CD4-positive, alpha-beta T cell treated with Interleukin-4 for 1 hour (primary cell): ENCODE measurements around the gene HIPK4.
"Not testable (repeated sequence)": the region's sequence is repeated elsewhere in the genome, so short reads cannot be mapped to it uniquely, and the experiment has no call there.

Experiments used
- DNase-seq, 2 donors: peaks; one replicate each; pipeline ENCODE4 v3.0.0-alpha.2; 2020 to 2022

Gene HIPK4

GRCh38 chr19:40392894-40393517 lies 3.0 kb upstream of the HIPK4 start:
- DNase-seq: no peak

DNA sequence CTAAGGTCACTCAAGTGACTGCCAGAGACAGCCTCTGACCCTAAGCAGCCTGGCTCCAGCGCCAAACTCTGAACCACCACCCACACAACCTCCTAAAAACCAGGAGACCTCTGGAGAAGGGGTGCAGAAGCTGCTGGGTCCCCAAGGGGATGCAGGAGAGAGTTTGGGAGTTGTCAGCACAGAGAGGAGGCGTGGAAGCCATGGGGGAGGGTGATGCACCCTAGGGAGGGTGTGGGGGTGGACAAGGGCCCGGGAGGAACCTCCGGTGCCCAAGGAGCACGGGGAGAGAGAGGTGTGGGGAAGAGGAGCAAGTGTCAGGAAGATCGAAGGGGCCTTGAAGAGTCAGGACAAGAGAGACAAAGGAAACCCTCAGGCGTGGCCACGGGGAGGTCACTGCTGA lies 2.1 kb upstream of the HIPK4 start:
- DNase-seq: no peak

DNA sequence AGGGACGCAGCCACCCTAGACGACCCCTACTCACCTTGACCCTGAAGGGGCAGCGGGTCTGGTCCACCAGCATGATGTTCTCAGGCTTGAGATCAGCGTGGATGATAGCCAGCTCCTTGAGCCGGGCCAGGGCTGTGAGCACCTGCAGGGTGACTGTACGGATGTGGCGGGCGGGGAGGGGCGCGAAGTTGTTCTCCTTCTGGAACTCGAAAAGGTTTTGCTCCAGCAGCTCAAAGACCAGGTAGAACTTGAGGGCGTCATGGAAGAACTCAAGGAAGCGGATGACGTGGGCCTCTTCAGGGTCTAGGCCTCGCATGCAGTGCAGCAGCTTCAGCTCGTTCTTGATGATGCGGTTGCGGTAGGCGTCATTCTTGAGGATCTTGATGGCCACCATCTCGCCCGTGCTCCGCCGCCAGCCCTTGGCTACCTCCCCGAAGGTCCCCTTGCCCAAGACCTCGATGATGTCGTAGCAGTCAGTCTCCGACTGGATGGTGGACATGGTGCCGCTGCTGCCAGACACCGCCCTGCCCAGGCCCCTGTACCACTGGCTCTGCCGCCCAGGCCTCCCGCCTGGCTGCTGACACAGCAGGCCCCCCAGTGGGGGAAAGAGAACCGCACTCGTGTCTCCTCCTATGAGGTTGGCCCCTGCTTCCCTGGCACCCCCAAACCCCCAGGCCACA lies 437 bp downstream of the HIPK4 start:
- DNase-seq: no peak

- no peak for DNase-seq
Measured at GRCh38 chr19:40388481-40388880, 1.5 kb downstream of the HIPK4 start.

- no peak for DNase-seq
Measured at GRCh38 chr19:40387155-40387554, 2.8 kb downstream of the HIPK4 start.

DNA sequence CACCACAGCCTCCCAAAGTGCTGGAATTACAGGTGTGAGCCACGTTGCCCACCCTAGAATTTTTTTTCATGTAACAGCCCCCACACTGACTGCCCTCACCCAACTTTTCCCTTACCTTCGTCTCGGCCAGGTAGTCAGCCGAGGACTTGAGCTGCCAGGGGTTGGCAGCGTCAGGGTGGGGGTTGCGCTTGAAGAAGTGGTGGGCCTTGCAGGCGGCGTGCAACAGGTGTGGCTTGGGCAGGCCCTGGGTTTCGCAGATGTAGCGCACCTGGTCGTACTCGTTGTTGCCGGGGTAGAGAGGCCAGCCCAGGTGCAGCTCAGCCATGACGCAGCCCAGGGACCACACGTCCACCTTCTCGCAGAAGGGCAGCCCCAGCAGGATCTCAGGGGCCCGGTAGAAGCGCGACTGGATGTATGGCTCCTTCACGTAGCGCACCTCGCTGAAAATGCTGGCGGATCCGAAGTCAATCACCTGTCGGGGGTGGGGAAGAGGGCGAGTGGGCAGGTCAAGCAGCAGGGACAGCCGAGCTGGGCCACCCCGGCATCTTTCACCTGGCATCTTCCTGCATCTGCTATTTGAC lies 6.2 kb downstream of the HIPK4 start:
- no peak for DNase-seq

- DNase-seq: no peak
Measured at GRCh38 chr19:40381321-40381720, 8.7 kb downstream of the HIPK4 start.

DNA sequence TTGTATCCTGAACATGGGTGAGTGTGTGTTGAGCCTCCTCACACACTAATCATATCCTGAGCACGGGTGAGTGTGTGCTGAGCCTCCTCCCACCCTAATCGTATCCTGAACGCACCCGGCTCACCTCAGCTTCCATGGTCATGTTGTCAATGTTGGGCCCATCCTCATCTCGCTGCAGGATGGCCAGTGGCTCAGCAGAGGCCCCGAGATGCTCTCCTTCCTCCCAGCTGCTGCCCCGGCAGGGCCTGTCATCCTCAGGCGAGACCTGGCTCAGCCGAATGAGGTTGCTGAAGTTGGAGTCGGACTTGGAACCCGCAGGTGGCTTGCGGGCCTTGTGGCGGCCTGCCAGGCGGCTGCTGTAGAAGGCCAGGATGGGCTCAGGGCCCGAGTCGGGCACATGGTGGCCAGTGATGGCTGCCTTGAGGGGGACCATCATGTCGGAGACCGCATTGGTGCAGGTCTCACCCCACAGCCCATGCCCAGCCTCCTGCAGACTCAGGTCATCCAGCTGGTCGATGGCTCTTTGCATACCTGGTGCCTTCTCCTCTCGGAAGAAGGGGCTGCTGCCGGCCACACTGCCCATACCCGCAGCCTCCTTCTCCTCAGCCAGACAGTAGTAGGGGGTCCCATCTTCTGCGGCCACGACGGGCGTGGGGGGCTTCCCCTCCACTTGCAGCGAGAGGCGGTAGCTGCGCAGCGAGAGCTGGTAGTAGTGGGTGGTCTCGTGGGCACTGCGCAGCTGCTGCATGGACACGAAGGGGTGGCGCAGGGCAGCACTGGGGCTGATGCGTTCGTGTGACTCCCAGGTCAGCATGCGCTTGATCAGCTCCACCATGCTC lies 9.6 kb downstream of the HIPK4 start:
- DNase-seq: no peak

- DNase-seq: no peak
Measured at GRCh38 chr19:40379446-40380198, 10.4 kb downstream of the HIPK4 start.

- DNase-seq: no peak
Measured at GRCh38 chr19:40378509-40378908, 11.5 kb downstream of the HIPK4 start.

DNA sequence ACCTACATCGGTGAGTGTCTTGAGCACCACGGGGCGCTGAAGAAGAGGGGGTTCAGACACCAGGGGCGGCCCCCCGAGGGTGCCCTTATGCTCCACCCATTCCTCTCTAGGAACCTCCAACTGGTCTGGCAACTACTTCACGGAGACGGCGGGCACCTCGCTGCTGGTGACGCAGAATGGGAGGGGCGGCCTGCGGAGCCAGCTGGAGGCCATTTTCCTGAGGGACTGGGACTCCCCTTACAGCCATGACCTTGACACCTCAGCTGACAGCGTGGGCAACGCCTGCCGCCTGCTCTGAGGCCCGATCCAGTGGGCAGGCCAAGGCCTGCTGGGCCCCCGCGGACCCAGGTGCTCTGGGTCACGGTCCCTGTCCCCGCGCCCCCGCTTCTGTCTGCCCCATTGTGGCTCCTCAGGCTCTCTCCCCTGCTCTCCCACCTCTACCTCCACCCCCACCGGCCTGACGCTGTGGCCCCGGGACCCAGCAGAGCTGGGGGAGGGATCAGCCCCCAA lies 12.1 kb downstream of the HIPK4 start:
- DNase-seq: no peak

DNA sequence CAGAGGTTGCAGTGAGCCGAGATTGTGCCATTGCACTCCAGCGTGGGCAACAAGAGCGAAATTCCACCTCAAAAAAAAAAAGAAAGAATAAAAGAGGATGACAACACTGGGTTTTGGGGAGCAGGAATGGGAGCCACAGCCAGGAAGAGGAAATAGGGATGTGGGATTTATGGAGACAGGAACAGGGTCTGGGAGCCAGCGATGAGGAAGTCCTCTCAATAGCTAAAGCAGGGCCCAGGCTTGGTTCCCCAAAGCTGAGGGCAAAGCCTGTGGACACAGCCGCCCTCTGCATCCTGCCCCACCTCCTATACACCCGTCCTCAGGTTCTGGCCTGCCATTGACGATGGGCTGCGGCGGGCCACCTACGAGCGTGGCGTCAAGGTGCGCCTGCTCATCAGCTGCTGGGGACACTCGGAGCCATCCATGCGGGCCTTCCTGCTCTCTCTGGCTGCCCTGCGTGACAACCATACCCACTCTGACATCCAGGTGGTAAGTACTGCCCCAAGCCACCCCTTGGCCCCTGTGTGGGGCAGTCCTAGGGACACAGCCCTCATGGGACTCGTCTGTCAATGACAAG lies 13.6 kb downstream of the HIPK4 start:
- no peak for DNase-seq

- DNase-seq: no peak
Measured at GRCh38 chr19:40374084-40374483, 15.9 kb downstream of the HIPK4 start.

DNA sequence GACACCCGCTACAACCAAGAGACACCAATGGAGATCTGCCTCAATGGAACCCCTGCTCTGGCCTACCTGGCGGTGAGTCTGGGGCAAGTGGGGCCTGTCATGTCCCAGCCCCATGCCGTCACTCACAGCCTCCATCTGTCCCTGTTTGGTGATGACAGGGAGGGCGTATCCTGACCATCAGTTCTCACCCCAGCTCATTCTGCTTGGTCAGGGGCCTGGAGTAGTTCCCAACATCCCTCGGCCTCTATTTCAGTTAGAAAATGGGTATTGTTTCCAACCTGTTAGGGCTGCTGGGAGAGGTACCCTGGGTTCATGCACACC lies 18.2 kb downstream of the HIPK4 start:
- no peak for DNase-seq

DNA sequence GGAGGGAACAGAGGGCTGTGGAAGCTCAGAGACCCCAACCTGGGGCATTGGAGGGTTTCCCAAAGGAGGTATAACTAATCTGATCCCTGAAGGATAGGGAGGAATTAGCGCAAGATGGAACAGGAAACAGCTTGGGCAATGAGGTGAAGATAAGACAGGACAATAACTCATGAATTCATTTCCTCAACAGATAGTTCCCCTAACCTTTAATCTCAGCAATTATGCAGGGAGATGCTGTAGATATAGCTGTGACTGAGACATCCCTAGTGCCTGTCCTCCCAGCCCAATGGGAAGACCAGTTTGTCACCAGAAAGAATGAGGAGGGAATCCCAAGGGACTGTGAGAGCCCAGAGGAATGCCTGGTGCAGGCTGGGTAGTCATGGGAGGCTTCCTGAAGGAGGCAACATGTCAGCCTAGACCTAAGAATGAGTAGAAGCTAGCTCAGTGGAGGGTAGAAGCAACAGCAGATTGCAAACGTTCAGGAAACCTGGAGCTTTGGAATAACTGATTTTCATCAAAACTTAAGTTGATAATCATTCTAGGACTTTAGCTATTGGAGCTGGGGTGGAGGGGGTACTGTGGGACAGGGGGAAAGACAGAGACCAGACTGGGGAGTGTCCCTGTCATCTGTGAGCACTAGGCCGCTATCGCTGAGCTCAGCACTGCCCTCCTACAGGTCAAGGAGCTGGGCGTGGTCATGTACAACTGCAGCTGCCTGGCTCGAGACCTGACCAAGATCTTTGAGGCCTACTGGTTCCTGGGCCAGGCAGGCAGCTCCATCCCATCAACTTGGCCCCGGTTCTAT lies 18.8 kb downstream of the HIPK4 start:
- DNase-seq: no peak

GRCh38 chr19:40370253-40370652 lies 19.7 kb downstream of the HIPK4 start:
- not testable (repeated sequence) for DNase-seq

DNA sequence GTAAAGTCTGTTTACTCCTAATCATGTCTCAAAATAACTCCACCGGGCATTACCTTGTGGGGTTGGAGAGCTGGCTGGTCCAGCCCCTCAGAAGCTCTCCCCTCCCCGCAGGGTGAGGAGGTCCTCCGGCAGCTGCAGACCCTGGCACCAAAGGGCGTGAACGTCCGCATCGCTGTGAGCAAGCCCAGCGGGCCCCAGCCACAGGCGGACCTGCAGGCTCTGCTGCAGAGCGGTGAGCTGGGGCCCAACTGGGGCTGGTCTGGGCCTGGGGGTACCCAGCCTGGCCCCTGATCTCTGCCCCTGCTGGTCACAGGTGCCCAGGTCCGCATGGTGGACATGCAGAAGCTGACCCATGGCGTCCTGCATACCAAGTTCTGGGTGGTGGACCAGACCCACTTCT lies 20.2 kb downstream of the HIPK4 start:
- no peak for DNase-seq

DNA sequence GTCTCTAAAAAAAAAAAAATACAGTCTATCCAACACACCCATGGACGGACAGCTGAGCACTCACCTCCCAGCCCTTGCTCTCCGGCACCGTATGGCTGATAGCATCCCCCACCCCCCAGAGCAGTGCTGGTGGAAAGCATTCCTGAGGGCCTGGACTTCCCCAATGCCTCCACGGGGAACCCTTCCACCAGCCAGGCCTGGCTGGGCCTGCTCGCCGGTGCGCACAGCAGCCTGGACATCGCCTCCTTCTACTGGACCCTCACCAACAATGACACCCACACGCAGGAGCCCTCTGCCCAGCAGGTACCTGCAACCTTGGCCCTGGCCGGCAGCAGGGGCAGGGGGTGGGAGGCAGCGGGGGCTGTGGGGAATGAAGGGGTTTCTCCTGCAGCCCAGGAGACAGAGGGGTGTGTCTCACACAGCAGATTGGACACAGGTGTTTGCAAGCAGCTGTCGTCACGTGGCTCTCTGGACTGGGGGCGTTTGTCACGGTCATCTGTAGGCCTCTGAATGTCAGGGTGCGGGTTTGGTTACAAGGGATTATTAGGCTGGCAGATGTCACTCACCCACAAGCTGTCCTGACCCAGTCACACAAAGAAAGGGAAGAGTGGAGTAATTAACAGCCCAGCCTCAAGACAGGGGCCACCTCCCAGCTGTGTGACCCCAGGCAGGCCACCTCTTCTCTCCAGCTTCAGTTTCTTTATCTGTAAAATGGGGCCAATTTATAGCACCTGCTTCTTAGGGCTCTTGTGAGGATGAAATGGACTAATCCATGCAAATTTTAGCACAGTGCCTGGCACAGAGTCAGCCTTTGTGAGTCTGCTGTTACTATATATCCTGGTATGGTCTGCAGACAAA lies 22.2 kb downstream of the HIPK4 start:
- no peak for DNase-seq

DNA sequence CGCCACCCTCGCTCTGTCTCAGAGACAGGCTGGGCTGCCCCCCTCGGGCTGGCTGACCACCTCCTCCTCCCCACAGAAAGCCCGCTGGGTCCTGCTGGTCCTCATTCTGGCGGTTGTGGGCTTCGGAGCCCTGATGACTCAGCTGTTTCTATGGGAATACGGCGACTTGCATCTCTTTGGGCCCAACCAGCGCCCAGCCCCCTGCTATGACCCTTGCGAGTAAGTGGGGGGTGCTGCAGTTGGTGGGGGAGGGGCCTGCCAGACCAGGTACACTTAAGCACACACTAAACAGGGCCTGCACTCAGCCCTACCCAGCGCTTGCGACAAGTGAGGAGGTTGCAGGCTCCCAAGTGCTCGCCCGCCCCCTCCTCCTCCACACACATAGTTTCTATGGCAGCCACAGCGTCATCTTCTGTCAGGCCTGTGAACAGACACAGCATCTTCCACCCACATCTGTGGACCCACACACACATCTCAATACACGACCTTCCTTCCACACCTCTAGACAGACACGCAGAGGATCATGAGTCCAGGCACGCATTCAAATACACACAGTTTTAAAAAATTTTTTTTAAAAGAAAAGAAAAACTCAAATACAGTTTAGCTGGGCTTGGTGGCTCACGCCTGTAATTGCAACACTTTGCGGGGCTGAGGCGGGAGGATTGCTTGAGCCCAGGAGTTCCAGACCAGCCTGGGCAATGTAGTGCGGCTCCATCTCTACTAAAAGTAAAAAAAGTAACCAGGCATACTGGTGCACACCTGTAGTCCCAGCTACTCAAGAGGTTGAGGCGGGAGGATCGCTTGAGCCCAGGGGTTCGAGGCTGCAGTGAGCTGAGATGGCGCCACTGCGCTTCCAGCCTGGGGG lies 23.1 kb downstream of the HIPK4 start:
- DNase-seq: no peak
